CD4-positive, alpha-beta memory T cell (primary cell): ENCODE data around the gene CFAP74. TPM values are rescaled to one million over a fixed set of nuclear protein-coding genes. Genes with fewer than 3 reads are reported as not detected.

ENCODE experiments used
- CTCF ChIA-PET: fragments of 350-600 bp; sonication (Branson Sonifier 250); formaldehyde crosslinking; loops from one replicate; lab custom pipeline; 2021; ENCODE audit warnings: inconsistent platforms; ENCODE audit not compliant: partially characterized antibody; lab: Charles Lee
- POLR2A ChIA-PET: fragments of 350-600 bp; sonication (Branson Sonifier 250); formaldehyde crosslinking; loops from one replicate; lab custom pipeline; 2021; ENCODE audit not compliant: partially characterized antibody; lab: Charles Lee
- DNase-seq, 5 donors: peaks; one replicate each; pipeline versions ENCODE4 v3.0.0 to v3.0.0-alpha.2; 2020 to 2022; ENCODE audit warnings: mixed read lengths in 1 of 5
- H3K27ac ChIP-seq: one replicate; pipeline ENCODE4 v1.7.0; 2013; ENCODE audit warnings: low read depth, low read length
- H3K27me3 ChIP-seq: 2 replicates; pipeline ENCODE4 v1.7.0; 2013; ENCODE audit warnings: mild to moderate bottlenecking, low read length, moderate library complexity; ENCODE audit not compliant: insufficient read depth
- H3K36me3 ChIP-seq: 2 replicates; pipeline ENCODE4 v1.7.0; 2013; ENCODE audit warnings: mild to moderate bottlenecking, low read length, moderate library complexity; ENCODE audit not compliant: insufficient read depth
- H3K4me1 ChIP-seq: 2 replicates; pipeline ENCODE4 v1.7.0; 2013; ENCODE audit warnings: mild to moderate bottlenecking, low read length, moderate library complexity; ENCODE audit not compliant: insufficient read depth
- H3K4me3 ChIP-seq, 2 donors: one replicate each; pipeline ENCODE4 v1.7.0; 2013; ENCODE audit warnings: low read length in 2 of 2, mild to moderate bottlenecking in 1 of 2
- H3K9me3 ChIP-seq, 2 donors: one replicate each; pipeline ENCODE4 v1.7.0; 2013; ENCODE audit warnings: low read length in 2 of 2, control low read depth in 1 of 2; ENCODE audit not compliant: control insufficient read depth in 1 of 2
- H3K27ac Mint-ChIP-seq, 7 donors: one replicate each; pipeline ENCODE4 v1.8.0; 2020 to 2021; ENCODE audit warnings: mixed read lengths in 7 of 7, mild to moderate bottlenecking in 6 of 7, inconsistent platforms in 3 of 7, moderate library complexity in 3 of 7
- H3K27me3 Mint-ChIP-seq, 2 donors: one replicate each; pipeline ENCODE4 v1.8.0; 2020 to 2021; ENCODE audit warnings: mixed read lengths in 2 of 2
- H3K36me3 Mint-ChIP-seq, 2 donors: one replicate each; pipeline ENCODE4 v1.8.0; 2020 to 2021; ENCODE audit warnings: mixed read lengths in 2 of 2, inconsistent platforms in 1 of 2, mild to moderate bottlenecking in 1 of 2
- H3K4me1 Mint-ChIP-seq, 4 donors: one replicate each; pipeline ENCODE4 v1.8.0; 2020 to 2021; ENCODE audit warnings: mixed read lengths in 4 of 4, mild to moderate bottlenecking in 1 of 4
- H3K4me3 Mint-ChIP-seq, 8 donors: one replicate each; pipeline ENCODE4 v1.8.0; 2020 to 2021; ENCODE audit warnings: mixed read lengths in 8 of 8, mild to moderate bottlenecking in 7 of 8, moderate library complexity in 6 of 8, inconsistent platforms in 3 of 8
- H3K9me3 Mint-ChIP-seq, 8 donors: one replicate each; pipeline ENCODE4 v1.8.0; 2020 to 2021; ENCODE audit warnings: mixed read lengths in 8 of 8, mild to moderate bottlenecking in 5 of 8, inconsistent platforms in 3 of 8, moderate library complexity in 1 of 8
- intact Hi-C: fragments of 100-400 bp; cut with micrococcal nuclease; formaldehyde crosslinking; loops from one replicate; pipeline ENCODE4 v1.15.1; 2023
- polyA plus RNA-seq, 2 donors: library from polyadenylated mRNA; unstranded; fragments of 300-500 nt; fragmentation: Illumina TruSeq; gene quantifications; one replicate each; pipeline ENCODE4 v1.2.3, GENCODE V29; 2021
- total RNA-seq, 2 experiments: library from RNA; stranded (reverse); gene quantifications; one replicate each; pipeline ENCODE4 v1.2.3, GENCODE V29; 2021

CFAP74 gene
- total and polyA plus RNA-seq, 4 experiments from 2014 or later = not detected

DNA sequence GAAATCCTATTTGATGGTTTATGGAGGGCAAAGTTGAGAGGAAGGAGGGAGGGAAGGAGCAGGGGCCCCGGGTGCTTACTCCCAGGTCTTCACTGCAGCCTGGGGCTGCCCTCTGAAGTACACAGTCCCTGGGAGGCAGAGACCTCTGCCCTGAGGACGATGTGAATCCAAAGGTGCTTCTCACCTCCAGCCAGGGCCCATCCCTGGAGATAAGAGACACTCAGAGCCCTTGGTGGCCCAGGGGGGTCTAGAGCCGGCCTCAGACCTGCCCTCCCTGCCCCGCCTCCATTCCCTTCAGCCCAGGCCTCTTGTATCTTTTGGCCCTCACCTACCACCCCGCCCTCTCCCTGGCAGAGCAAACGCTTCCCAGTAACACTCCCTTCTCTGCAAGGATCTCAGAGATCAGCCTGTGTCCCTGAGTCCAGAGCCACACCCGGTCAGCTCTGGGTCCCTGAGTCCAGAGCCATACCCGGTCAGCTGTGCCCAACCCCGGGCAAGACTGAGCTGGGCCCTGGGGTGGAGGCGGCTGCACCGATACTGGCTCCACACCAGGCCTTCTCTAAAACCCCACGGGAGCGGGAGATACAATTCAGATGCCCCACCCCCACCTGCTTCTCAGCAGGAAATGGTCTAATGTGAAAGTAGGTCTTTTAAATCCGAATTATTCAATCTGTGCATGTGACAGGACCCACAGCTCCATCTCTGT, 109.1 kb downstream of the CFAP74 start:
- H3K27me3 ChIP-seq = no peaks in the 10 kb centered on the region
- peak overlapping the region in 7 of 8 donors; percentile 57 to 79 (median 63) for H3K4me3 Mint-ChIP-seq
- peaks cover 0 to 4% of the 10 kb centered on the region in 2 donors for H3K27me3 Mint-ChIP-seq
- no peak overlapping the region for H3K4me3 ChIP-seq
- H3K9me3 Mint-ChIP-seq = no peaks in the 10 kb centered on the region
- H3K4me1 ChIP-seq = peaks cover 28% of the 10 kb centered on the region
- no peak overlapping the region for H3K27ac ChIP-seq
- H3K36me3 ChIP-seq = no peaks in the 10 kb centered on the region
- intact Hi-C loops = loop anchor here (5.0 kb wide), 1 partner anchor 37 kb away; no protein-coding TSS in a partner anchor
- peaks cover 10 to 36% (median 25%) of the 10 kb centered on the region in 4 donors for H3K4me1 Mint-ChIP-seq
- H3K36me3 Mint-ChIP-seq = peaks cover 0 to 8% of the 10 kb centered on the region in 2 donors
- H3K9me3 ChIP-seq = no peaks in the 10 kb centered on the region
- no peak for DNase-seq
- ChIA-PET POLR2A (interaction anchor here (1.6 to 2.1 kb wide), 2 partner anchors 11 to 14 kb away, joined by 4 to 7 read pairs; no protein-coding TSS in a partner anchor), CTCF (interaction anchor here (6.4 kb wide), 1 partner anchor 12 kb away, joined by 58 read pairs; no protein-coding TSS in a partner anchor)
- H3K27ac Mint-ChIP-seq = peak overlapping the region; percentile 59 to 93 (median 83)

- no peak for DNase-seq
- Mint-ChIP-seq H3K4me1 (peaks cover 14 to 41% (median 28%) of the 10 kb centered on the region in 4 donors), H3K4me3 (peak overlapping the region in 1 of 8 donors; percentile 12), H3K36me3 (peaks cover 0 to 12% of the 10 kb centered on the region in 2 donors), H3K9me3 (no peaks in the 10 kb centered on the region), H3K27me3 (peaks cover 0 to 4% of the 10 kb centered on the region in 2 donors), H3K27ac (peak overlapping the region in 5 of 7 donors; percentile 55 to 98 (median 61))
- H3K36me3 ChIP-seq = no peaks in the 10 kb centered on the region
- H3K4me3 ChIP-seq = no peak overlapping the region
- no peak overlapping the region for H3K27ac ChIP-seq
- H3K27me3 ChIP-seq = no peaks in the 10 kb centered on the region
- no peaks in the 10 kb centered on the region for H3K9me3 ChIP-seq
- H3K4me1 ChIP-seq = peaks cover 34% of the 10 kb centered on the region
- intact Hi-C loops = loop anchor here (5.0 kb wide), 1 partner anchor 37 kb away; no protein-coding TSS in a partner anchor
- POLR2A ChIA-PET = interaction anchor here (1.6 to 2.1 kb wide), 2 partner anchors 12 to 15 kb away, joined by 4 to 7 read pairs; no protein-coding TSS in a partner anchor
- CTCF ChIA-PET = interaction anchor here (6.4 kb wide), 1 partner anchor 13 kb away, joined by 58 read pairs; no protein-coding TSS in a partner anchor
Observed at GRCh38 chr1:1893997-1894353, 109.6 kb downstream of the CFAP74 start.

DNA sequence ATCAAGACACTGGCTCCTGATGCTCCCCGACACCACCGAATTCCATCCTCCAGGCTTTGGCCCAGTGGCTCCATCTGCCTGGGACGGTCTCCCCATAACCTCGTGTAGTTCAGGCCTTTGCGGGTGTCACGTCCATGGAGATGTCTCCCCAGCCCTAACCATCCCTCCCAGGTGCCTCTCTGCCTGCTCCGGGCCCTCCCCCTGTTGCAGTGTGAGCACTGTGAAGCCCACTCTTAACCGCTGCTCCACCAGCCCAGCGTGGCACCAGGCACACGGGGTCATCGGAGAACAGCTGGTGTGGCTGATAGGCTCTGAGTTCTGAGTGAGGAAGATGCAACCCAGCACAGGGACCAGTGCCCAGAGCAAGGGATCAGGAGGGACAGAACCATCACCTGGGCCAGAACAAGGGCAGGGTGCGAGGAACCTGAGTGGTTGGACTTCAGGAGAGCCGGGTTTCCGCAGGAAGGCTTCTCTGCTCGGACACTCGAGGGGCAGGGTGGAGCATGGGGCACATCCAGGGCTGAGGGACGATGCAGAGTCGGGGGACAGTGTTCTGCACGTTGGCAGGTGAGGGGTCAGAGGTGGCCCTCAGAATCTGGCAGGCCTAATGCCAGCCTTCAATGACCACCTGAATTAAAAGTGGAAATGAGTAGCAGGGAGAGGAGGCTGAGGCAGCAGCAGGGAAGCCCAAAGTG, 110.1 kb downstream of the CFAP74 start:
- peaks cover 0 to 12% of the 10 kb centered on the region in 2 donors for H3K36me3 Mint-ChIP-seq
- no peak overlapping the region for H3K4me3 ChIP-seq
- ChIA-PET POLR2A (interaction anchor here (1.6 to 2.1 kb wide), 2 partner anchors 12 to 15 kb away, joined by 4 to 7 read pairs; no protein-coding TSS in a partner anchor), CTCF (interaction anchor here (6.4 kb wide), 1 partner anchor 13 kb away, joined by 58 read pairs; no protein-coding TSS in a partner anchor)
- H3K9me3 Mint-ChIP-seq = peaks cover 0 to 1% (median 0%) of the 10 kb centered on the region in 8 donors
- H3K27ac ChIP-seq = peak overlapping the region; percentile 18
- H3K4me1 ChIP-seq = peaks cover 39% of the 10 kb centered on the region
- peaks cover 0 to 4% of the 10 kb centered on the region in 2 donors for H3K27me3 Mint-ChIP-seq
- H3K4me1 Mint-ChIP-seq = peaks cover 17 to 47% (median 33%) of the 10 kb centered on the region in 4 donors
- peak overlapping the region; percentile 29 to 98 (median 57) for H3K27ac Mint-ChIP-seq
- intact Hi-C loops = loop anchor here (5.0 kb wide), 1 partner anchor 36 kb away; no protein-coding TSS in a partner anchor
- H3K27me3 ChIP-seq = no peaks in the 10 kb centered on the region
- H3K9me3 ChIP-seq = no peaks in the 10 kb centered on the region
- H3K4me3 Mint-ChIP-seq = peak overlapping the region in 7 of 8 donors; percentile 8 to 67 (median 45)
- H3K36me3 ChIP-seq = no peaks in the 10 kb centered on the region
- DNase-seq = no peak

- Histone ChIP-seq H3K27ac (peak overlapping the region; percentile 91), H3K4me1 (peaks cover 46% of the 10 kb centered on the region), H3K27me3 (no peaks in the 10 kb centered on the region), H3K4me3 (no peak overlapping the region), H3K36me3 (no peaks in the 10 kb centered on the region), H3K9me3 (no peaks in the 10 kb centered on the region)
- ChIA-PET POLR2A (interaction anchor here (1.3 to 2.4 kb wide), 3 partner anchors 9 to 16 kb away, joined by 4 to 28 read pairs (median 7); no protein-coding TSS in a partner anchor), CTCF (interaction anchor here (1.7 kb wide), 1 partner anchor 16 kb away, joined by 5 read pairs; no protein-coding TSS in a partner anchor)
- H3K27ac Mint-ChIP-seq = peak overlapping the region; percentile 93 to 99 (median 97)
- peaks cover 19 to 53% (median 39%) of the 10 kb centered on the region in 4 donors for H3K4me1 Mint-ChIP-seq
- peaks cover 0 to 1% (median 0%) of the 10 kb centered on the region in 8 donors for H3K9me3 Mint-ChIP-seq
- no peak for DNase-seq
- peaks cover 0 to 12% of the 10 kb centered on the region in 2 donors for H3K36me3 Mint-ChIP-seq
- peak overlapping the region; percentile 78 to 95 (median 90) for H3K4me3 Mint-ChIP-seq
- intact Hi-C loops = loop anchor here (5.0 kb wide), 1 partner anchor 35 kb away; no protein-coding TSS in a partner anchor
- peaks cover 0 to 4% of the 10 kb centered on the region in 2 donors for H3K27me3 Mint-ChIP-seq
Observed at GRCh38 chr1:1892763-1893120, 110.8 kb downstream of the CFAP74 start.

DNA sequence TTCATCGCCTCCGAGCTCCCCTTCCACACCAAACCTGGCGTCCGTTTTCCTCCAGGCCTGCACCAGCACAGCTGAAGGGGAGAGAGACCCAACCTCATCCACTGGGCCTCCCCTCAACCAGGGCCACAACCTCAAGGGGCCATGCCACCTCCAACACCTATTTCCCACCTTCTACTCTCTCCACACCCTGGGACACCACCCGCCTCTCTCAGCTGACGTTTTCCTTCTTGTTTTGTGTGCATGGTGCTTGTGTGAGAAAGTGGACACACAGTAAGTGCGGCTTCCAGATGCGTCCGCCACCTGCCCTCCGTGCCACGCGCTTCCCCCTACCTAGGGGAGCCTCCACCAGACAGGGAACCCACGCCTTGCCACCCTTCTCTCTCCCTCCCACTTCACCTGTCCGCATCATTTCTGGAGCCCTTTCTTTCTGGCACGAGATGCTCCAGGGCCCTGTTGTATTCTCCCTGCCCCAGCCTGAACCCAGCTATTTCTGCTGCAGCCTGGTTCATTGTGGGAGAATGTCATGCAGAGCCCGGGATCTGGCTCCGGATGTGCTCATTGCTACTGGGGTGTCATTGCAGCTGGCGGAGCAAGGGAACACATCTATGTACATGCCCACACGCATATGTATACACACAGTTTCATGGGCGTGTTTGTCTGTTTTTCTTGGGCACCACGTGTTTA, 111.4 kb downstream of the CFAP74 start:
- Histone ChIP-seq H3K27me3 (no peaks in the 10 kb centered on the region), H3K9me3 (no peaks in the 10 kb centered on the region), H3K27ac (peak overlapping the region; percentile 91), H3K4me3 (peak overlapping the region; percentile 29 to 69), H3K4me1 (peaks cover 51% of the 10 kb centered on the region), H3K36me3 (no peaks in the 10 kb centered on the region)
- intact Hi-C loops = loop anchor here (5.0 kb wide), 1 partner anchor 35 kb away; no protein-coding TSS in a partner anchor
- POLR2A ChIA-PET = interaction anchor here (0.6 to 2.4 kb wide), 9 partner anchors 9 to 346 kb away, joined by 3 to 28 read pairs (median 4); no protein-coding TSS in a partner anchor
- H3K4me1 Mint-ChIP-seq = peaks cover 20 to 59% (median 42%) of the 10 kb centered on the region in 4 donors
- H3K27me3 Mint-ChIP-seq = peaks cover 0 to 4% of the 10 kb centered on the region in 2 donors
- CTCF ChIA-PET = interaction anchor here (1.0 to 1.7 kb wide), 3 partner anchors 14 to 113 kb away, joined by 4 to 10 read pairs (median 5); no protein-coding TSS in a partner anchor
- peak overlapping the region; percentile 93 to 99 (median 97) for H3K27ac Mint-ChIP-seq
- H3K36me3 Mint-ChIP-seq = peaks cover under 1 to 12% of the 10 kb centered on the region in 2 donors
- H3K4me3 Mint-ChIP-seq = peak overlapping the region; percentile 78 to 95 (median 90)
- peak in 1 of 5 donors; percentile 24 for DNase-seq
- peaks cover 0 to 1% (median 0%) of the 10 kb centered on the region in 8 donors for H3K9me3 Mint-ChIP-seq
